GM19023 (cell line): ENCODE results near the gene WBP1L.
"Not testable (repeated sequence)": the region's sequence is repeated elsewhere in the genome, so short reads cannot be mapped to it uniquely, and the experiment has no call there.

ENCODE experiments used
- ATAC-seq: cut with Tn5 transposase; IDR thresholded peaks from one replicate; pipeline ENCODE4 v1.9.1; 2021; ENCODE audit warnings: mild to moderate bottlenecking, moderate library complexity; ENCODE audit not compliant: unreplicated experiment

WBP1L gene

DNA sequence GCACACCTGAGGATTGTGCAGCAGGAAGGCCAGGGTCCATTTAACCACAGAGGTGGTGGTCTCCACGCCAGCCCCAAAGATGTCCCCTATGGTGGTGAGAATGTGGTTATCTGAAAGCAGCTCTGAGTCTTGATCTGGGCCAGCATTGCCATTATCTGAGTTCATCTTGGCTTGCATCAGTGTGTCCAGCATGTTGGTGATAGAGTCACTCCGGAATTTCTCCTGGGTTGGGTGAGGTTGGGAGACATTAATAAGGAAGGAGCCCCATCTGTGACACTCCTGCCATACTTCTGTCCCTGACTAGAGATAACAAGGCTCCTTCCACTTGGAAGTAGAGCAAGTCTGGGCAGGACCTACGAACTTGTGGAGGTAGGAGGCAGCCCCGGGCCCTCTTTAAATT lies 89.2 kb downstream of the WBP1L start:
- ATAC-seq = no peak

DNA sequence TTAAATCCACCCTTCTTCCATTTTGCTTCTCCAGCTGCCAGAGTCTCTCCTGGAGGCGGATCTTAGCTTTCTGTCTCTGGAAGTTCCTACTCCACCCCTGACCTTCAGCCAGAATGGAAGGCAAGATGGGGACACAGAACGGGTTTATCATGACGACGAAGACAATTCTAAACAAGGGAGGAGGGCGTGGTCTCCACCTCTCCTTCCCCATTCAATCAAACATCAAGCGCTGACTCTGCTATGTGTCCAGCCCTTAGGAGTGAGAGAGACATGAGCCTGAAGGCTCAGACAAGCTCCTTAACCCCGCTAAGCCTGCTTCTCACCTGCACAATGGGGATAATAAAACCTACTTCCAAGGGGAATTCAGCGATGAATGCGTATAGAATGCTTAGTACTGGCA lies 90.4 kb downstream of the WBP1L start:
- no peak for ATAC-seq

DNA sequence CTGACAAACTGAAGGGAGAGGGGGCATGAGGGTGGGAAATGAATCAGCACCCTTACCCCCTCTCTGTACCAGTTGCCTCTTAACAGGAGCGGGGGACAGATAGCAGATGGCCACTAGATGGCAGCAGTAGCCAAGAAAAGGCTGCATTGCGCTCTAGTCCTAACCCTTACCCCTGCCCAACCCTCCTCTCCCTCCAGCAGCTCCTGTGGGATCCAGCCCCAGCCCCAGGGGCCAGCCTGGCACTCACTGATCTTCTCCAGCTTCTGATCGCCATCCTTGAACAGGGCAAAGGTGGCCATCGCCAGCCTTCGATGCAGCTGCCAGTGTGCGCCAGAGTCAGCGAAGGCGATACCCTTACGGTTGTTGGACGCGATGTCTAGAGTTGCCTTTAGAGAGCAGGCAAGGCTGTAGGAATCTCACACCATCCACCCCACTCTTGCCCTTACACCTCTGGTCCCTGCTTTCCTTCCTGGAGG lies 91.3 kb downstream of the WBP1L start:
- peak; percentile 74 for ATAC-seq

DNA sequence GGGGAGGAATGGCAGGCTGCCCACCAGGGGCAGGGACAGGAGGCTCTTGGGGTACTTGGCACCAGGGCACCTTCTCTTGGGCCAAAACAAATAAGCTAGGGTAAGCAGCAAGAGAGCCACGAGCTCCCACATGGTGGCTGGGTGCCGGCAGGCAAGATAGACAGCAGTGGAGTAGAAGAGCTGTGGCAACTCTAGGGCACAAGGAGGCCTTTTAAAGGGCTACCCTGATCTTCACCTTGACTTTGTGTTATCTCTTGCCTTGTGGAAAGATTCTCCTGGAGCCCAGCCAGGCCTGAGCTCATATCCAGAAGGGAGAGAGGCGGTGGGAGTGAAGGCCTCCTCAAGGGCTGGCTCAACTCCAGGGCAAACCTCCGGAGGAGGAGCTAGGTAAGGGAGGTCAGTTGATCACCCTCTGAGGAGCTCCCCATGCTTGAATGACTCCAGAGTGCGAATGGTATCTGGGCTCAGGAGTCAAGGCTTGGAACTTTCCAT lies 93.5 kb downstream of the WBP1L start, which contains the start of gene CYP17A1:
CYP17A1 (minus strand) TSS at position 184 of the 492 bp plus-strand sequence; CDS start at position 132, 52 bp downstream.
- no peak for ATAC-seq

DNA sequence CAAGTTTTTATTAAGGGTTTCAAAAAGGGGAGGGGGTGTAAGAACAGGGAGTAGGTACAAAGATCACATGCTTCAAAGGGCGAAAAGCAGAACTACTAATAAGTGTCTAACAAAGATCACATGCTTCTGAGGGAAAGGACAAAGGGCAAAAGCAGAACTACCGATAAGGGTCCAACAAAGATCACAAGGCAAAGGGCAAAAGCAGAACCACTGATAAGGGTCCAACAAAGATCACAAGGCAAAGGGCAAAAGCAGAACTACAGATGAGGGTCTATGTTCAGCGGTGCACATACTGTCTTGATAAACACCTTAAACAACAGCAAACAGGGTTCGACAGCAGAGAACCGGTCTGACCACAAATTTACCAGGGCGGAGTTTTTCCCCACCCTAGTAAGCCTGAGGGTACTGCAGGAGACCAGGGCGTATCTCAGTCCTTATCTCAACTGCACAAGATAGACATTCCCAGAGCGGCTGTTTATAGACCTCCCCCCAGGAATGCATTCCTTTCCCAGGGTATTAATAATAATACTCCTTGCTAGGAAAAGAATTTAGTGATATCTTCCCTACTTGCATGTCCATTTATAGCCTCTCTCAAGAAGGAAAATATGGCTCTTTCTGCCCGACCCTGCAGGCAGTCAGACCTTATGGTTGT lies 94.7 kb downstream of the WBP1L start:
- ATAC-seq = not testable (repeated sequence)

DNA sequence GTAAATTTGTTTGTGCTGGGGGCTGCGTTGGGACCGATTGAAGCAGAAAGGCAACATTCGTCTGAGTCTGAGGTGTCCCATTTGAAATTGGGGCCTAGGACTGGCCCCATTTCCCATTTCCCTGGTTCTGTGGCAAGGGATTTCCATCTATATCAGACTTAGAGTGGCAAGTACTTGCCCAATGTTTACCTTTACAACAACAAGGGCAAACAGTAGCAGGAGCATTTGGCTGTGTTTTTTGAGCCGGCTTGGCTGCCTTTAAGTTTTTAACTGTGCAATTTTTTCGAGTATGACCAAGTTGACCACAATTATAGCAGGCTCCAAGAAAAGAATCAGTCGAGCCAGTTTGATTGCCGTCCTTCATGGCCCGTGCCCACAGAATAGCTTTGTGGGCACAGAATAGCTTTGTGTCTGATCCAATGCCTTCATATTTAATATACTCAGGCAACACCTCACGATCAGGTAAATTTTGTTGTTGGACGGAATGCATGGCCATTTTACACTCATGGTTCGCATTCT lies 98.1 kb downstream of the WBP1L start:
- ATAC-seq = no peak

DNA sequence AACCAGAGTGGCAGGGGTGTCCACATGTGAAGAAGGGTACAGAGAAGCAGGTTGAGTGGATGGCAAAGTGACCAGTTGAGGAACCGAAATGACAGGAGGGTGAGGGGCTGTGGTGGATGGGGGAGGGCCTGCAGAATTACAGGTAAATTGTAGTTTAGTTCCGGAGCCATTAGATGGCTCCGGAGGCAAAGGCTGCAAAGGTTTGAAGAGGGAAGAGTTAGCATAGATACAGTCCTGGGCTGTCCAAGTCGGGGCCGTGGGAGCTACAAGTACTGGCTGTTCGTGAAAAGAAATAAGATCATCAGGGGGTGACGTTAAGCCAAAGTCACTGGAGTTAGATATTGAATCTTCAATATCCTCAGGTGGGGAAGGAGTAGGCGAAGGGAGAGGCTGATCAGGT lies 99.4 kb downstream of the WBP1L start:
- not testable (repeated sequence) for ATAC-seq

DNA sequence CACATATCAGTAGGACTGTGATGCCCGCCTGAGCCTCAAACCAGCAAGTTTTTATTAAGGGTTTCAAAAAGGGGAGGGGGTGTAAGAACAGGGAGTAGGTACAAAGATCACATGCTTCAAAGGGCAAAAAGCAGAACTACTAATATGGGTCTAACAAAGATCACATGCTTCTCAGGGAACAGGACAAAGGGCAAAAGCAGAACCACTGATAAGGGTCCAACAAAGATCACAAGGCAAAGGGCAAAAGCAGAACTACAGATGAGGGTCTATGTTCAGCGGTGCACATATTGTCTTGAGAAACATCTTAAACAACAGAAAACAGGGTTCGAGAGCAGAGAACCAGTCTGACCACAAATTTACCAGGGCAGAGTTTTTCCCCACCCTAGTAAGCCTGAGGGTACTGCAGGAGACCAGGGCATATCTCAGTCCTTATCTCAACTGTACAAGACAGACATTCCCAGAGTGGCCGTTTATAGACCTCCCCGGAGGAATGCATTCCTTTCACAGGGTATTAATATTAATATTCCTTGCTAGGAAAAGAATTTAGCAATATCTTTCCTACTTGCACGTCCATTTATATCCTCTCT lies 100.5 kb downstream of the WBP1L start:
- not testable (repeated sequence) for ATAC-seq

DNA sequence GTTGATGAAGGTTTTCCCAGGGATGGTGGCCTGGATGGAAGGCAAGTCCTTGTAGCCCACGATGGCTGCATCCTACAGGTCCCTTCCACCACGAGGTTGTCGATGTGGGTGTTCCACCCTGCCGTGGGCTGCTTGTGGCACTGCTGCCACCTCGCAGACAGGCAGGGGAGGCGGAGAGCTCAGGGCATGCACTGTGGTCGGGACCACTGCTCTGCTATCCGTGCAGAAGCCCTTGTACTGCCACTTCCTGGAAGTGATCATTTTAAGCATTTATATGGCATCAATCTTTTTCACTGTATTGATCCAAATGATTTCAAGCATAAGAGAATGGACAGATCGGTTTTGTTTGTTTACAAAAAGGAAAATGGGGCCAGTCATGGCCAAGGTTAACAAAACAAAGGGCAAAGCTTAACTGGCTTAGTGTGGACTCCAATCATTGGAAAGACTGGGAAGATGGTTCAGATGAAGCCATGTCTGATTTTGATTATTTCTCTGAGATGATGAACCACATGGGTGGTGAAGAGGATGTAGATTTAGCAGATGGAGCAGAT lies 101.7 kb downstream of the WBP1L start:
- no peak for ATAC-seq

DNA sequence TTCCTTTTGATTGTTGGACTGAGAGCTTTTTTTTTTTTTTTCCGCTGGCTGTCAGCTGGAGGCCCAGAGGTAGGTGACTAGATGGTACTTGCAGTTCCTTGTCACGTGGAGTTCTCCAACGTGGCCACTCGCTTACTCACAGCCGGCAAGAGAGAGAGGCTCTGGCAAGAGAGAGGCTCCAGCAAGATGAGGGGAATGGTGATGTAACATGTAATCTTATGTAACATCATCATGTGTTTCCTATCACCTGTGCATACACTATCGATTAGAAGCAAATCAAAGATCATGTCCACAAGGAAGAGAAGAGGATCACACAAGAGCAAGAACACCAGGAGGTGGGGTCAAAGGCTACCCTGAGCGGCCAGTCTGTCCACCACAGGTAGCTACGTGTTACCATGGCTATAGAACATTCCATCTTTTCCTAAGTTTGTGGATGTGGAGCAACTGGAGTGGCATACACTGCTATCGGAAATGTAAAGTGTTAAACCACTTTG lies 106.3 kb downstream of the WBP1L start:
- no peak for ATAC-seq

DNA sequence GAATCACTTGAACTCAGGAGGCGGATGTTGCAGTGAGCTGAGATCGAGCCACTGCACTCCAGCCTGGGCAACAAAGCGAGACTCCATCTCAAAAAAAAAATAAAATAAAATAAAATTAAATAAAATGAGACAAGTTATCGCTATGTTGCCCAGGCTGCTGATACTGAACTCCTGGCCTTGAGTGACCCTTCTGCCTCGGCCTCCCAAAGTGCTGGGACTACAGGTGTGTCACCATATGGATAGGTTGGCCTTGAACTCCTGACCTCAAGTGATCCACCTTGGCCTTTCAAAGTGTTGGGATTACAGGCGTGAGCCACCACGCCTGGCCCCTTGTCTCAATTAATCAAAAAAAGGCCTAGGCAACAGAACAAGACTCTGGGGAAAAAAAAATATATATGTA lies 109.5 kb downstream of the WBP1L start:
- not testable (repeated sequence) for ATAC-seq

DNA sequence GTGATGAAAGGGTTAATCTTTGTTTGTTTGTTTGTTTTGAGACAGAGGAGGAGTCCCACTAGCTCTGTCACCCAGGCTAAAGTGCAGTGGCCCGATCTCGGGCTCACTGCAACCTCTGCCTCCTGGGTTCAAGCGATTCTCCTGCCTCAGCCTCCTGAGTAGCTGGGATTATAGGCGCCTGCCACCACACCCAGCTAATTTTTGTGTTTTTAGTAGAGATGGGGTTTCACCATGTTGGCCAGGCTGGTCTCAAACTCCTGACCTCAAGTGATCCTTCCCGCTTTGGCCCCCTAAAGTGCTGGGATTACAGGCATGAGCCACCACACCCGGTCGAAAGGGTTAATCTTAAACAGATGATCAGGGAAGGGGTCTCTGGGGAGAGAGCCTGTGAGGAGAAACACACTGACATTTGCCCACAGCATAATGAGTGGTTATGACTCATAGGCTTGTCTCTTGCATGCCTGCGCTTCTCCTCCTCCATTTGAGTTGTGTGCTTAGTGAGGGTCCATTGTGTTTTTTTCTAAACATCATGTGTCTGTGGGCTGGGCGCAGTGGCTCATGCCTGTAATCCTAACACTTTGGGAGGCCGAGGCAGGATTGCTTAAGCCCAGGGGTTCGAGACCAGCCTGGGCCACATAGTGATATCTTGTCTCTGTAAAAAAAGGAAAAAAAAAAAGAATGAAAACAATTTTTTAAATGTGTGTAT lies 112.1 kb downstream of the WBP1L start:
- not testable (repeated sequence) for ATAC-seq

DNA sequence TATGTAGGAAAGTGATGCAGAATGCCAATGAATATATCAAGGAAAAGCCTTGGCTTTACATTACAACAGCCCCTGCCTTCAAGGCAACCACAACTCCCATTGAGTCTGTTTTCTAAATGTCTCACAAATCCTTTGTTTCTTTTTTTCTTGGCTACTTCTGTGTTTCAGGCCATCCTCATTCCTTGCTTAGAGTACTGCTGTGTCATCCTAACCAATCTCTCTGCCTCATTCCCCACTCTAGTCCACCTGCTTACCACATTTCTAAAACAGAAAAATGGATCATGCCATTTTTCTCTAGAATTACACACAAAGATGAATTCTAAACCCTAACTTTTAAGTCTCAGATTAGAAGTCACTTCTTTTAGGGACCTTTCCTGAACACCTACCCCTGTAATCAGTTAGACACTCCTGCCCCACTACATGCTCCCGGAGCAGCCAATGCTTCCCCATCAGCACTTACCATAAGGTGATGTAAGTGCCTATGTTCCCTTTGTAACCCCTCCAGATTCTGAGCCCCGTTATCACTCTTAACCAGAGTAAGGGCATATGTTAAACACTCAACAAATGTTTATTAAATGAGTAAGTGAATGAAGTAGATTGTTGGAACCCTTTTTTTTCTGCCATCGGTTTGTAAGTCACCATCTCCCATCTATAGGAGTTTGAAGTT lies 113.1 kb downstream of the WBP1L start:
- ATAC-seq = no peak

DNA sequence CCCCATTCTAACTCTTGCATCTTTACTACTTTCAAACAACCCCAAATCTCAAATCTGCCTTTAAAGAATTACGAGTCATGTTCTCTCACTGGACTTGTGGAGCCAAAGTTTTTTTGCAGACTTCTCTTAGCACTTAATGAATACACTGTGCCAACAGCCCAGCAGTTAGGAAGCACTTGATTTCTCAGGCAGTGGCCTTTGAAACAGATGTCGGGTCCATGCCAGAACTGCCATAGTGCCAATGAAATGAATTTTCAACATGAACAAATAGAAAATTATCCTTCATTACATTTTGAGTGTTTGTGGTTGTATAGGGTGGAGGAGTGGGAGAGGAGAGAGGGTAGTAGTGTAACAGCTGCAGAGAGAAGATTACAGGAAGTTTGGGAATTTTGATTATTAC lies 116.2 kb downstream of the WBP1L start:
- no peak for ATAC-seq

DNA sequence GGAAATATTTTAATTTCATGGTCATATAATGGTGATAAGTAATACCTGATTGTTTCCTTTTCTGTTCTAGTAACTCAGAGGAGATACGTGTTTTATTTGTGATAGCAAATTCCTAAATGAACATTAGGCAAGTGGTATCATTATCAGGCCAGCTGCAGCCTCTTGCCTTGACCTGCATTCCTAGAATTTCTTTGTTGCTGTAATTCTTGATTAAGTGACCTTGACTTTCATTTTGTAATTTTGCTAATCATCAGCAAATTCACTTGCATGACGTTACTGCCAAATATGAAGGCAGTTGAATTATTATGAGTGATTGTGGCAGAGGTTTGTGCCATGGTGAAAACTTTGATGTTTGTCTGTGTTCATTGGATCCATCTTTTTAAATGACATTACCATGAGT lies 119.9 kb downstream of the WBP1L start:
- no peak for ATAC-seq

DNA sequence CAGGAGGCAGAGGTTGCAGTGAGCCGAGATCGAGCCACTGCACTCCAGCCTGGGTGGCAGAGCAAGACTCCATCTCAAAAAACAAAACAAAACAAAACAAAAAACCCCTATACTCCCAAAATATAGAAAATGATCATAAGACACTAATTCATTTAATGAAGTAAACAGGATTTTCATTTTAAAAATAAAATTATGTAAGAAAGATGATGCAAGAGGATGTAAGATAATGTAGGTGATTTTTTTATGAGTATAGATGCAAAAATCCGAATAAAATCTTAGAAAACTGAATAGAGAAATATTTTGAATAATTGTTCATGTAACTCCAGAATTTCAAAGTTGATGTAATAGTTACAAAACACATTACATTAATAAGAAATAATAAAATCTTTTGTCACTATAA lies 121.9 kb downstream of the WBP1L start:
- no peak for ATAC-seq
